ENCODE data around the gene C1orf35. TPM values are rescaled to one million over a fixed set of nuclear protein-coding genes. Genes with fewer than 3 reads are reported as not detected.
A peak's percentile ranks its signal among the peaks of the same experiment; 100 is the strongest.

The C1orf35 gene
- total and polyA plus RNA-seq, 12 donors = 5.0 to 42.0 (median 15.7) TPM

- Histone ChIP-seq H3K36me3 (replicated peaks in 1 of 2) (no peaks in the 10 kb centered on the region), H3K9me3 (replicated peaks in 1 of 3) (no peaks in the 10 kb centered on the region), H3K4me3 (no peak overlapping the region), H3K4me1 (replicated peaks in 1 of 2) (no peaks in the 10 kb centered on the region), H3K27me3 (peaks cover 20% of the 10 kb centered on the region), H3K27ac (no peak overlapping the region)
- no peak for TF ChIP-seq POLR2A (IDR thresholded peaks at IDR 0.05)
- TF ChIP-seq, protein P1, sequence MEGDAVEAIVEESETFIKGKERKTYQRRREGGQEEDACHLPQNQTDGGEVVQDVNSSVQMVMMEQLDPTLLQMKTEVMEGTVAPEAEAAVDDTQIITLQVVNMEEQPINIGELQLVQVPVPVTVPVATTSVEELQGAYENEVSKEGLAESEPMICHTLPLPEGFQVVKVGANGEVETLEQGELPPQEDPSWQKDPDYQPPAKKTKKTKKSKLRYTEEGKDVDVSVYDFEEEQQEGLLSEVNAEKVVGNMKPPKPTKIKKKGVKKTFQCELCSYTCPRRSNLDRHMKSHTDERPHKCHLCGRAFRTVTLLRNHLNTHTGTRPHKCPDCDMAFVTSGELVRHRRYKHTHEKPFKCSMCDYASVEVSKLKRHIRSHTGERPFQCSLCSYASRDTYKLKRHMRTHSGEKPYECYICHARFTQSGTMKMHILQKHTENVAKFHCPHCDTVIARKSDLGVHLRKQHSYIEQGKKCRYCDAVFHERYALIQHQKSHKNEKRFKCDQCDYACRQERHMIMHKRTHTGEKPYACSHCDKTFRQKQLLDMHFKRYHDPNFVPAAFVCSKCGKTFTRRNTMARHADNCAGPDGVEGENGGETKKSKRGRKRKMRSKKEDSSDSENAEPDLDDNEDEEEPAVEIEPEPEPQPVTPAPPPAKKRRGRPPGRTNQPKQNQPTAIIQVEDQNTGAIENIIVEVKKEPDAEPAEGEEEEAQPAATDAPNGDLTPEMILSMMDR (IDR thresholded peaks at IDR 0.05) = no peak
- DNase-seq = no peak
- intact Hi-C loops (cut with DNase I) = no loop called here
- 40 to 63% (median 53%) methylated on average over 2 of the region's 2 CpGs for WGBS, 4 donors
Observed at GRCh38 chr1:228070173-228070572, 33.0 kb downstream of the C1orf35 start.

GRCh38 chr1:228068359-228068758 is 34.8 kb downstream of the C1orf35 start:
- Histone ChIP-seq H3K36me3 (replicated peaks in 1 of 2) (no peaks in the 10 kb centered on the region), H3K4me1 (replicated peaks in 1 of 2) (no peaks in the 10 kb centered on the region), H3K27me3 (peaks cover 37% of the 10 kb centered on the region), H3K4me3 (no peak overlapping the region), H3K9me3 (replicated peaks in 1 of 3) (no peaks in the 10 kb centered on the region), H3K27ac (no peak overlapping the region)
- intact Hi-C loops (cut with DNase I) = no loop called here
- DNase-seq = no peak
- 68 to 75% (median 73%) methylated on average over 7 of the region's 7 CpGs for WGBS, 4 donors
- TF ChIP-seq, protein P1 (IDR thresholded peaks at IDR 0.05) = no peak
- TF ChIP-seq POLR2A (IDR thresholded peaks at IDR 0.05) = no peak

GRCh38 chr1:228066891-228067654 is 36.1 kb downstream of the C1orf35 start:
- Histone ChIP-seq H3K27me3 (peaks cover 46% of the 10 kb centered on the region), H3K9me3 (replicated peaks in 1 of 3) (no peaks in the 10 kb centered on the region), H3K27ac (no peak overlapping the region), H3K4me1 (replicated peaks in 1 of 2) (no peaks in the 10 kb centered on the region), H3K4me3 (no peak overlapping the region), H3K36me3 (replicated peaks in 1 of 2) (no peaks in the 10 kb centered on the region)
- TF ChIP-seq POLR2A (IDR thresholded peaks at IDR 0.05) = no peak
- TF ChIP-seq, protein P1 (IDR thresholded peaks at IDR 0.05) = no peak
- intact Hi-C loops (cut with DNase I) = no loop called here
- peak in 1 of 7 donors; percentile 9 for DNase-seq
- WGBS, 4 donors = 44 to 69% (median 57%) methylated on average over 6 to 10 of the region's 10 CpGs

- TF ChIP-seq, protein P1 (IDR thresholded peaks at IDR 0.05) = no peak
- no peak for TF ChIP-seq POLR2A (IDR thresholded peaks at IDR 0.05)
- no peak for DNase-seq
- H3K4me1 ChIP-seq (replicated peaks in 1 of 2) = no peaks in the 10 kb centered on the region
- H3K27ac ChIP-seq = no peak overlapping the region
- H3K9me3 ChIP-seq (replicated peaks in 1 of 3) = no peaks in the 10 kb centered on the region
- H3K4me3 ChIP-seq = no peak overlapping the region
- intact Hi-C loops (cut with DNase I) = no loop called here
- no peaks in the 10 kb centered on the region for H3K36me3 ChIP-seq (replicated peaks in 1 of 2)
- H3K27me3 ChIP-seq = peaks cover 53% of the 10 kb centered on the region
- WGBS, 4 donors = 28 to 65% (median 35%) methylated on average over 2 to 4 of the region's 4 CpGs
Observed at GRCh38 chr1:228066416-228066815, 36.7 kb downstream of the C1orf35 start.

Measured in adrenal gland (tissue), 12 donors.